Measurements from ENCODE around the gene PNPO. TPM values are rescaled to one million over a fixed set of nuclear protein-coding genes. Genes with fewer than 3 reads are reported as not detected.

PNPO gene
- total RNA-seq, 1 experiment from 2014 or later: 88.0 TPM

- H3K36me3 Mint-ChIP-seq (ENCODE audit: insufficient read depth, unreplicated experiment): peaks cover 4% of the 10 kb centered on the region
- no peaks in the 10 kb centered on the region for H3K9me3 Mint-ChIP-seq (ENCODE audit: low read depth, unreplicated experiment)
- BruUV-seq (replicated peaks): no TSS peak
- CTCF ChIA-PET: interaction anchor here (0.7 kb wide), 1 partner anchor 26 kb away, joined by 3 read pairs; the partner anchor contains the start of gene CDK5RAP3
- H3K4me3 Mint-ChIP-seq (ENCODE audit: low read depth, unreplicated experiment): no peak overlapping the region
- DNase-seq: no peak
- H3K27me3 Mint-ChIP-seq (ENCODE audit: unreplicated experiment): no peaks in the 10 kb centered on the region
- no peak overlapping the region for H3K27ac Mint-ChIP-seq (ENCODE audit: unreplicated experiment)
- intact Hi-C loops (cut with micrococcal nuclease; ENCODE audit: unreplicated experiment): no loop called here
- H3K4me1 Mint-ChIP-seq (ENCODE audit: low read depth, unreplicated experiment): peaks cover 4% of the 10 kb centered on the region
- TF ChIP-seq CTCF (IDR thresholded peaks at IDR 0.05; ENCODE audit: unreplicated experiment): no peak
Measured at GRCh38 chr17:47996201-47996600, 54.8 kb downstream of the PNPO start.

GRCh38 chr17:47997586-47997985, 56.2 kb downstream of the PNPO start:
- CTCF ChIA-PET: interaction anchor here (1.1 kb wide), 1 partner anchor 27 kb away, joined by 4 read pairs; the partner anchor contains the start of gene CDK5RAP3
- H3K27me3 Mint-ChIP-seq (ENCODE audit: unreplicated experiment): no peaks in the 10 kb centered on the region
- no peak for DNase-seq
- TF ChIP-seq CTCF (IDR thresholded peaks at IDR 0.05; ENCODE audit: unreplicated experiment): no peak
- BruUV-seq (replicated peaks): no TSS peak
- intact Hi-C loops (cut with micrococcal nuclease; ENCODE audit: unreplicated experiment): no loop called here
- no peak overlapping the region for H3K27ac Mint-ChIP-seq (ENCODE audit: unreplicated experiment)
- H3K4me3 Mint-ChIP-seq (ENCODE audit: low read depth, unreplicated experiment): no peak overlapping the region
- H3K9me3 Mint-ChIP-seq (ENCODE audit: low read depth, unreplicated experiment): no peaks in the 10 kb centered on the region
- H3K36me3 Mint-ChIP-seq (ENCODE audit: insufficient read depth, unreplicated experiment): peaks cover 8% of the 10 kb centered on the region
- H3K4me1 Mint-ChIP-seq (ENCODE audit: low read depth, unreplicated experiment): peaks cover 6% of the 10 kb centered on the region

GRCh38 chr17:47998044-47998443, 56.7 kb downstream of the PNPO start:
- BruUV-seq (replicated peaks): no TSS peak
- CTCF ChIA-PET: interaction anchor here (0.6 to 0.8 kb wide), 2 partner anchors 13 to 716 kb away, joined by 3 to 6 read pairs; no protein-coding TSS in a partner anchor
- DNase-seq: no peak
- TF ChIP-seq CTCF (IDR thresholded peaks at IDR 0.05; ENCODE audit: unreplicated experiment): no peak
- no peak overlapping the region for H3K4me3 Mint-ChIP-seq (ENCODE audit: low read depth, unreplicated experiment)
- intact Hi-C loops (cut with micrococcal nuclease; ENCODE audit: unreplicated experiment): no loop called here
- H3K27ac Mint-ChIP-seq (ENCODE audit: unreplicated experiment): no peak overlapping the region
- H3K36me3 Mint-ChIP-seq (ENCODE audit: insufficient read depth, unreplicated experiment): peaks cover 9% of the 10 kb centered on the region
- no peaks in the 10 kb centered on the region for H3K27me3 Mint-ChIP-seq (ENCODE audit: unreplicated experiment)
- H3K4me1 Mint-ChIP-seq (ENCODE audit: low read depth, unreplicated experiment): peaks cover 10% of the 10 kb centered on the region
- H3K9me3 Mint-ChIP-seq (ENCODE audit: low read depth, unreplicated experiment): no peaks in the 10 kb centered on the region

Other genes starting within 250 kb of the PNPO start
- gene TBKBP1, start 247.4 kb upstream of the PNPO start, total RNA-seq (2022): 6.4 and 6.5 TPM in 2 replicates
- gene TBX21, start 208.3 kb upstream of the PNPO start, total RNA-seq (2022): not detected in 2 replicates
- 58.3 and 58.4 TPM in 2 replicates for gene OSBPL7, start 119.8 kb upstream of the PNPO start, total RNA-seq (2022)
- gene MRPL10, start 110.0 kb upstream of the PNPO start, total RNA-seq (2022): 70.2 and 84.1 TPM in 2 replicates
- gene LRRC46, start 109.9 kb upstream of the PNPO start, total RNA-seq (2022): 2.9 and 4.0 TPM in 2 replicates
- 34.8 and 37.0 TPM in 2 replicates for gene SCRN2, start 100.3 kb upstream of the PNPO start, total RNA-seq (2022)
- 1.1 and 1.2 TPM in 2 replicates for gene SP6, start 90.4 kb upstream of the PNPO start, total RNA-seq (2022)
- 21.5 and 22.4 TPM in 2 replicates for gene SP2, start 45.3 kb upstream of the PNPO start, total RNA-seq (2022)
- gene PRR15L, start 16.3 kb downstream of the PNPO start, total RNA-seq (2022): 30.2 and 49.1 TPM in 2 replicates
- gene CDK5RAP3, start 29.5 kb downstream of the PNPO start, total RNA-seq (2022): 431 and 457 TPM in 2 replicates
- gene COPZ2, start 96.2 kb downstream of the PNPO start, total RNA-seq (2022): 1.1 and 1.2 TPM in 2 replicates
- 216 and 247 TPM in 2 replicates for gene NFE2L1, start 106.8 kb downstream of the PNPO start, total RNA-seq (2022)
- 111 and 126 TPM in 2 replicates for gene CBX1, start 159.9 kb downstream of the PNPO start, total RNA-seq (2022)
- 29.4 and 37.1 TPM in 2 replicates for gene SNX11, start 166.2 kb downstream of the PNPO start, total RNA-seq (2022)